A549 (cell line): ENCODE data around the gene PTGDS. TPM values are rescaled to one million over a fixed set of nuclear protein-coding genes. Genes with fewer than 3 reads are reported as not detected.

Experiments
- ATAC-seq, 2 experiments: fragments of 200-7000 bp in 1 of 2; fragments of >200 bp in 1 of 2; cut with Nextera tagmentation in 1 of 2; cut with Tn5 transposase in 1 of 2; 3 replicates each; pipeline versions ENCODE4 v1.8.0 to v1.9.1; 2018 to 2020; ENCODE audit warnings: mild to moderate bottlenecking in 1 of 2, moderate library complexity in 1 of 2
- CTCF ChIA-PET: fragments of 300-600 bp; sonication (Branson Sonifier 250); formaldehyde crosslinking; extraction: SDS; loops from one replicate; lab custom pipeline; 2021; ENCODE audit warnings: antibody characterized with exemption, inconsistent platforms; lab: Yijun Ruan, JAX
- POLR2A ChIA-PET: fragments of 350-600 bp; formaldehyde crosslinking; extraction: SDS; loops from one replicate; lab custom pipeline; 2021; ENCODE audit warnings: antibody characterized with exemption, inconsistent platforms; lab: Yijun Ruan, JAX
- DNase-seq, 2 experiments: peaks; one replicate each; pipeline versions ENCODE4 v3.0.0 to v3.0.0-alpha.2; 2011 to 2016; ENCODE audit warnings: low read depth in 1 of 2, low spot score in 1 of 2
- FAIRE-seq: peaks from 2 replicates; lab custom pipeline; 2011; peaks lifted over from hg19 to GRCh38; lab: Jason Lieb, UNC
- H3K27ac ChIP-seq, 2 experiments: fragments of >200 bp; sonication (Bioruptor Twin); formaldehyde crosslinking; 3 replicates each; pipeline ENCODE4 v1.5.1; 2016 to 2017
- H3K4me1 ChIP-seq: fragments of >200 bp; sonication (Bioruptor Twin); formaldehyde crosslinking; 3 replicates; pipeline ENCODE4 v1.6.1; 2016
- H3K4me2 ChIP-seq: fragments of >200 bp; sonication (Bioruptor Twin); formaldehyde crosslinking; 3 replicates; pipeline ENCODE4 v1.6.1; 2016
- H3K4me3 ChIP-seq: fragments of >200 bp; sonication (Bioruptor Twin); formaldehyde crosslinking; 3 replicates; pipeline ENCODE4 v1.5.1; 2016
- H3K9me3 ChIP-seq: fragments of >200 bp; sonication (Bioruptor Twin); formaldehyde crosslinking; 3 replicates; pipeline ENCODE4 v1.6.1; 2016
- CBX2 ChIP-seq: fragments of 200-600 bp; sonication (generic); IDR thresholded peaks from 2 replicates; pipeline ENCODE4 v1.6.1; 2016; ENCODE audit warnings: low read depth, mild to moderate bottlenecking, borderline replicate concordance
- CHD2 ChIP-seq: fragments of 150-350 bp; IDR thresholded peaks from 2 replicates; pipeline ENCODE4 v1.6.1; 2014; ENCODE audit warnings: low read length; ENCODE audit not compliant: partially characterized antibody
- CHD4 ChIP-seq: fragments of 200-600 bp; sonication (generic); IDR thresholded peaks from 2 replicates; pipeline ENCODE4 v1.6.1; 2016; ENCODE audit warnings: antibody characterized with exemption, mild to moderate bottlenecking, borderline replicate concordance
- CTCF ChIP-seq: fragments of >200 bp; sonication (Bioruptor Twin); formaldehyde crosslinking; IDR thresholded peaks from 3 replicates; pipeline ENCODE4 v1.5.1; 2016
- E2F6 ChIP-seq: IDR thresholded peaks from 2 replicates; pipeline ENCODE4 v1.6.1; 2012; ENCODE audit warnings: low read depth, borderline replicate concordance
- EHF ChIP-seq: fragments of 250-450 bp; sonication (Bioruptor Pico); IDR thresholded peaks from 2 replicates; pipeline ENCODE4 v1.5.0; 2020; ENCODE audit warnings: mild to moderate bottlenecking
- EP300 ChIP-seq, 2 experiments: fragments of >200 bp; sonication (Bioruptor Twin); formaldehyde crosslinking; IDR thresholded peaks; 2 replicates in 1 of 2; 3 replicates in 1 of 2; pipeline ENCODE4 v1.6.1; 2016 to 2017
- ESRRA ChIP-seq: fragments of 150-350 bp; IDR thresholded peaks from 2 replicates; pipeline ENCODE4 v1.6.1; 2014; ENCODE audit warnings: mild to moderate bottlenecking, low read length, borderline replicate concordance
- HMGXB4 ChIP-seq: fragments of 250-450 bp; sonication (Bioruptor Pico); IDR thresholded peaks from 2 replicates; pipeline ENCODE4 v1.5.0; 2021; ENCODE audit warnings: mild to moderate bottlenecking, moderate library complexity, borderline replicate concordance
- HOXB5 ChIP-seq: fragments of 250-450 bp; sonication (Bioruptor Pico); IDR thresholded peaks from 2 replicates; pipeline ENCODE4 v1.5.0; 2020; ENCODE audit warnings: mild to moderate bottlenecking, moderate library complexity
- KDM5A ChIP-seq: fragments of 200-600 bp; sonication (generic); IDR thresholded peaks from 2 replicates; pipeline ENCODE4 v1.6.1; 2016; ENCODE audit warnings: antibody characterized with exemption, mild to moderate bottlenecking
- MAFK ChIP-seq: fragments of 450-650 bp; IDR thresholded peaks from 2 replicates; pipeline ENCODE4 v1.6.1; 2014; ENCODE audit not compliant: partially characterized antibody
- NFE2L2 ChIP-seq: fragments of 150-350 bp; conservative IDR thresholded peaks from 2 replicates; pipeline ENCODE4 v1.6.1; 2014; ENCODE audit warnings: low read length
- NPAS2 ChIP-seq: fragments of 250-450 bp; sonication (Bioruptor Pico); IDR thresholded peaks from 2 replicates; pipeline ENCODE4 v1.8.0; 2022; ENCODE audit warnings: mild to moderate bottlenecking, moderate library complexity, borderline replicate concordance
- PHF8 ChIP-seq: fragments of 200-600 bp; sonication (generic); IDR thresholded peaks from 2 replicates; pipeline ENCODE4 v1.6.1; 2016; ENCODE audit warnings: low read depth, mild to moderate bottlenecking, antibody characterized with exemption, moderate library complexity, borderline replicate concordance
- POLR2A ChIP-seq: IDR thresholded peaks from 2 replicates; pipeline ENCODE4 v1.6.1; 2012; ENCODE audit warnings: mild to moderate bottlenecking, low read length
- RNF2 ChIP-seq: fragments of 200-600 bp; sonication (generic); IDR thresholded peaks from 2 replicates; pipeline ENCODE4 v1.6.1; 2016; ENCODE audit warnings: low read depth, mild to moderate bottlenecking, antibody characterized with exemption, moderate library complexity, borderline replicate concordance
- TP53 ChIP-seq: fragments of 250-450 bp; sonication (Bioruptor Pico); IDR thresholded peaks from 2 replicates; pipeline ENCODE4 v1.5.0; 2021; ENCODE audit warnings: mild to moderate bottlenecking, moderate library complexity
- WGBS: methylation state at CpG from one replicate; pipeline ENCODE4 v1.1.6; 2017; ENCODE audit errors: missing lambda C conversion rate; 5-methylcytosine and 5-hydroxymethylcytosine counted together
- polyA plus RNA-seq, 4 experiments: library from polyadenylated mRNA; depleted of rRNA in 3 of 4; stranded (reverse); fragments of >200 nt; fragmentation: RNase III in 1 of 4; extraction: RNeasy Plus Mini Kit Qiagen cat#74134 plus additional on column Dnase treatment in 1 of 4; gene quantifications; 2 replicates in 3 of 4; 3 replicates in 1 of 4; pipeline ENCODE4 v1.2.3, GENCODE V29; 2011 to 2017

The PTGDS gene
- polyA plus RNA-seq, 2 of the 4 experiments (the other 2 are of a cell fraction): 0.26 to 0.31 TPM

- no peak for TF ChIP-seq HMGXB4 (CRISPR knock-in tag)
- no peak for TF ChIP-seq HOXB5 (CRISPR knock-in tag)
- TF ChIP-seq CTCF: no peak
Observed at GRCh38 chr9:137007108-137007815, 30.0 kb downstream of the PTGDS start (continued).

- Histone ChIP-seq H3K27ac (no peak overlapping the region), H3K4me3 (no peak overlapping the region), H3K9me3 (no peaks in the 10 kb centered on the region), H3K4me1 (peaks cover 5% of the 10 kb centered on the region; the same call in 2 of the 3 replicates), H3K4me2 (no peak overlapping the region)
- 89% methylated on average over 10 of the region's 13 CpGs for WGBS
- ATAC-seq (peak in 1 of 2 experiments; percentile 17; a peak in 3 of 6 replicates), DNase-seq (no peak), FAIRE-seq (no peak)
- TF ChIP-seq E2F6: no peak
- no peak for TF ChIP-seq EP300 (IDR thresholded peaks at IDR 0.05)
- no peak for TF ChIP-seq NPAS2 (CRISPR knock-in tag)
- no peak for TF ChIP-seq EHF
- no peak for TF ChIP-seq ESRRA
- no peak for TF ChIP-seq CHD2
- TF ChIP-seq KDM5A: no peak
- no peak for TF ChIP-seq PHF8
- TF ChIP-seq CBX2: no peak
- TF ChIP-seq CHD4: no peak
- TF ChIP-seq NFE2L2: no peak
- no peak for TF ChIP-seq MAFK
- TF ChIP-seq RNF2: no peak
- TF ChIP-seq HMGXB4 (CRISPR knock-in tag): no peak
- TF ChIP-seq TP53: no peak
- TF ChIP-seq POLR2A: no peak
- no peak for TF ChIP-seq CTCF
- CTCF ChIA-PET: interaction anchor here (1.3 to 2.9 kb wide), 3 partner anchors 21 to 60 kb away, joined by 7 to 13 read pairs (median 9); no protein-coding TSS in a partner anchor
- POLR2A ChIA-PET: no interaction called here
Observed at GRCh38 chr9:137007816-137008270, 30.5 kb downstream of the PTGDS start.
